A549 (cell line): Measurements from ENCODE around the gene ING5. TPM values are rescaled to one million over a fixed set of nuclear protein-coding genes. Genes with fewer than 3 reads are reported as not detected.

Experiments used
- ATAC-seq, 2 experiments: fragments of 200-7000 bp in 1 of 2; fragments of >200 bp in 1 of 2; cut with Nextera tagmentation in 1 of 2; cut with Tn5 transposase in 1 of 2; 3 replicates each; pipeline versions ENCODE4 v1.8.0 to v1.9.1; 2018 to 2020; ENCODE audit warnings: mild to moderate bottlenecking in 1 of 2, moderate library complexity in 1 of 2
- CTCF ChIA-PET: fragments of 300-600 bp; sonication (Branson Sonifier 250); formaldehyde crosslinking; extraction: SDS; loops from one replicate; lab custom pipeline; 2021; ENCODE audit warnings: antibody characterized with exemption, inconsistent platforms; lab: Yijun Ruan, JAX
- POLR2A ChIA-PET: fragments of 350-600 bp; formaldehyde crosslinking; extraction: SDS; loops from one replicate; lab custom pipeline; 2021; ENCODE audit warnings: antibody characterized with exemption, inconsistent platforms; lab: Yijun Ruan, JAX
- DNase-seq, 2 experiments: peaks; one replicate each; pipeline versions ENCODE4 v3.0.0 to v3.0.0-alpha.2; 2011 to 2016; ENCODE audit warnings: low read depth in 1 of 2, low spot score in 1 of 2
- FAIRE-seq: peaks from 2 replicates; lab custom pipeline; 2011; peaks lifted over from hg19 to GRCh38; lab: Jason Lieb, UNC
- H3K27ac ChIP-seq, 2 experiments: fragments of >200 bp; sonication (Bioruptor Twin); formaldehyde crosslinking; 3 replicates each; pipeline ENCODE4 v1.5.1; 2016 to 2017
- H3K4me1 ChIP-seq: fragments of >200 bp; sonication (Bioruptor Twin); formaldehyde crosslinking; 3 replicates; pipeline ENCODE4 v1.6.1; 2016
- H3K4me2 ChIP-seq: fragments of >200 bp; sonication (Bioruptor Twin); formaldehyde crosslinking; 3 replicates; pipeline ENCODE4 v1.6.1; 2016
- H3K4me3 ChIP-seq: fragments of >200 bp; sonication (Bioruptor Twin); formaldehyde crosslinking; 3 replicates; pipeline ENCODE4 v1.5.1; 2016
- H3K9me3 ChIP-seq: fragments of >200 bp; sonication (Bioruptor Twin); formaldehyde crosslinking; 3 replicates; pipeline ENCODE4 v1.6.1; 2016
- BHLHE40 ChIP-seq: IDR thresholded peaks from 2 replicates; pipeline ENCODE4 v1.6.1; 2012; ENCODE audit warnings: low read depth, low read length, inconsistent platforms
- CHD4 ChIP-seq: fragments of 200-600 bp; sonication (generic); IDR thresholded peaks from 2 replicates; pipeline ENCODE4 v1.6.1; 2016; ENCODE audit warnings: antibody characterized with exemption, mild to moderate bottlenecking, borderline replicate concordance
- CTCF ChIP-seq: fragments of >200 bp; sonication (Bioruptor Twin); formaldehyde crosslinking; IDR thresholded peaks from 3 replicates; pipeline ENCODE4 v1.5.1; 2016
- E2F6 ChIP-seq: IDR thresholded peaks from 2 replicates; pipeline ENCODE4 v1.6.1; 2012; ENCODE audit warnings: low read depth, borderline replicate concordance
- HOXB13 ChIP-seq: fragments of 250-450 bp; sonication (Bioruptor Pico); IDR thresholded peaks from 2 replicates; pipeline ENCODE4 v1.5.0; 2020; ENCODE audit warnings: low read depth, mild to moderate bottlenecking, moderate library complexity
- HOXB5 ChIP-seq: fragments of 250-450 bp; sonication (Bioruptor Pico); IDR thresholded peaks from 2 replicates; pipeline ENCODE4 v1.5.0; 2020; ENCODE audit warnings: mild to moderate bottlenecking, moderate library complexity
- JUN ChIP-seq, 2 experiments: fragments of >200 bp; sonication (Bioruptor Twin); formaldehyde crosslinking; IDR thresholded peaks; 2 replicates in 1 of 2; 3 replicates in 1 of 2; pipeline ENCODE4 v1.6.1; 2016 to 2017
- KDM1A ChIP-seq: fragments of 200-600 bp; sonication (generic); IDR thresholded peaks from 2 replicates; pipeline ENCODE4 v1.6.1; 2016; ENCODE audit warnings: low read depth, mild to moderate bottlenecking
- MYC ChIP-seq: IDR thresholded peaks from 2 replicates; pipeline ENCODE4 v1.6.1; 2012; ENCODE audit warnings: mild to moderate bottlenecking, inconsistent platforms, low read length, improper control_type of control experiment, borderline replicate concordance
- RCOR1 ChIP-seq: fragments of 150-350 bp; IDR thresholded peaks from 2 replicates; pipeline ENCODE4 v1.6.1; 2014; ENCODE audit warnings: antibody characterized with exemption, low read length, low read depth
- RNF2 ChIP-seq: fragments of 200-600 bp; sonication (generic); IDR thresholded peaks from 2 replicates; pipeline ENCODE4 v1.6.1; 2016; ENCODE audit warnings: low read depth, mild to moderate bottlenecking, antibody characterized with exemption, moderate library complexity, borderline replicate concordance
- USF2 ChIP-seq: fragments of 450-650 bp; IDR thresholded peaks from 2 replicates; pipeline ENCODE4 v1.6.1; 2014; ENCODE audit warnings: antibody characterized with exemption
- ZC3H11A ChIP-seq: fragments of 450-650 bp; IDR thresholded peaks from 2 replicates; pipeline ENCODE4 v1.6.1; 2014; ENCODE audit warnings: antibody characterized with exemption, mild to moderate bottlenecking
- WGBS: methylation state at CpG from one replicate; pipeline ENCODE4 v1.1.6; 2017; ENCODE audit errors: missing lambda C conversion rate; 5-methylcytosine and 5-hydroxymethylcytosine counted together
- polyA plus RNA-seq, 4 experiments: library from polyadenylated mRNA; depleted of rRNA in 3 of 4; stranded (reverse); fragments of >200 nt; fragmentation: RNase III in 1 of 4; extraction: RNeasy Plus Mini Kit Qiagen cat#74134 plus additional on column Dnase treatment in 1 of 4; gene quantifications; 2 replicates in 3 of 4; 3 replicates in 1 of 4; pipeline ENCODE4 v1.2.3, GENCODE V29; 2011 to 2017
- TF ChIP-seq, protein P1 (sequence below): fragments of 200-600 bp; sonication (generic); IDR thresholded peaks from 2 replicates; pipeline ENCODE4 v1.6.1; 2016; ENCODE audit warnings: antibody characterized with exemption, mild to moderate bottlenecking, moderate library complexity

The ING5 gene
- polyA plus RNA-seq, 2 of the 4 experiments (the other 2 are of a cell fraction) = 28.6 to 29.6 TPM

GRCh38 chr2:241678307-241678706, 23.5 kb upstream of the ING5 start:
- no peak for ATAC-seq
- Histone ChIP-seq H3K27ac (no peak overlapping the region), H3K4me1 (peaks cover 10% of the 10 kb centered on the region; the same call in 2 of the 3 replicates), H3K9me3 (no peaks in the 10 kb centered on the region), H3K4me2 (no peak overlapping the region), H3K4me3 (no peak overlapping the region)
- no peak for FAIRE-seq
- TF ChIP-seq BHLHE40 = no peak
- TF ChIP-seq USF2 = no peak
- no peak for TF ChIP-seq MYC
- no peak for TF ChIP-seq E2F6
- no peak for TF ChIP-seq CTCF
- no peak for TF ChIP-seq ZC3H11A
- no peak for TF ChIP-seq RNF2
- CTCF ChIA-PET = interaction anchor here (0.8 to 1.3 kb wide), 3 partner anchors 13 to 199 kb away, joined by 3 to 6 read pairs (median 4); no protein-coding TSS in a partner anchor
- 93% methylated on average over 18 of the region's 18 CpGs for WGBS
- POLR2A ChIA-PET = interaction anchor here (1.5 to 1.9 kb wide), 2 partner anchors 8 to 24 kb away, joined by 4 read pairs; partner anchors contain the start of genes DTYMK and ING5
- DNase-seq = no peak

- no peaks in the 10 kb centered on the region for H3K9me3 ChIP-seq
- CTCF ChIA-PET = interaction anchor here (0.8 to 1.3 kb wide), 4 partner anchors 14 to 198 kb away, joined by 3 to 6 read pairs (median 4); partner anchors contain the start of gene ING5
- H3K27ac ChIP-seq = no peak overlapping the region
- POLR2A ChIA-PET = interaction anchor here (1.5 to 1.9 kb wide), 2 partner anchors 8 to 23 kb away, joined by 4 read pairs; partner anchors contain the start of genes DTYMK and ING5
- peaks cover 10% of the 10 kb centered on the region; the same call in 2 of the 3 replicates for H3K4me1 ChIP-seq
- TF ChIP-seq JUN (IDR thresholded peaks at IDR 0.05) = no peak
- TF ChIP-seq CHD4 = no peak
- no peak for TF ChIP-seq RCOR1
- TF ChIP-seq, protein P1, sequence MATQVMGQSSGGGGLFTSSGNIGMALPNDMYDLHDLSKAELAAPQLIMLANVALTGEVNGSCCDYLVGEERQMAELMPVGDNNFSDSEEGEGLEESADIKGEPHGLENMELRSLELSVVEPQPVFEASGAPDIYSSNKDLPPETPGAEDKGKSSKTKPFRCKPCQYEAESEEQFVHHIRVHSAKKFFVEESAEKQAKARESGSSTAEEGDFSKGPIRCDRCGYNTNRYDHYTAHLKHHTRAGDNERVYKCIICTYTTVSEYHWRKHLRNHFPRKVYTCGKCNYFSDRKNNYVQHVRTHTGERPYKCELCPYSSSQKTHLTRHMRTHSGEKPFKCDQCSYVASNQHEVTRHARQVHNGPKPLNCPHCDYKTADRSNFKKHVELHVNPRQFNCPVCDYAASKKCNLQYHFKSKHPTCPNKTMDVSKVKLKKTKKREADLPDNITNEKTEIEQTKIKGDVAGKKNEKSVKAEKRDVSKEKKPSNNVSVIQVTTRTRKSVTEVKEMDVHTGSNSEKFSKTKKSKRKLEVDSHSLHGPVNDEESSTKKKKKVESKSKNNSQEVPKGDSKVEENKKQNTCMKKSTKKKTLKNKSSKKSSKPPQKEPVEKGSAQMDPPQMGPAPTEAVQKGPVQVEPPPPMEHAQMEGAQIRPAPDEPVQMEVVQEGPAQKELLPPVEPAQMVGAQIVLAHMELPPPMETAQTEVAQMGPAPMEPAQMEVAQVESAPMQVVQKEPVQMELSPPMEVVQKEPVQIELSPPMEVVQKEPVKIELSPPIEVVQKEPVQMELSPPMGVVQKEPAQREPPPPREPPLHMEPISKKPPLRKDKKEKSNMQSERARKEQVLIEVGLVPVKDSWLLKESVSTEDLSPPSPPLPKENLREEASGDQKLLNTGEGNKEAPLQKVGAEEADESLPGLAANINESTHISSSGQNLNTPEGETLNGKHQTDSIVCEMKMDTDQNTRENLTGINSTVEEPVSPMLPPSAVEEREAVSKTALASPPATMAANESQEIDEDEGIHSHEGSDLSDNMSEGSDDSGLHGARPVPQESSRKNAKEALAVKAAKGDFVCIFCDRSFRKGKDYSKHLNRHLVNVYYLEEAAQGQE = no peak
- TF ChIP-seq HOXB5 (CRISPR knock-in tag) = no peak
- no peak for TF ChIP-seq HOXB13 (CRISPR knock-in tag)
- TF ChIP-seq ZC3H11A = no peak
- no peak for TF ChIP-seq KDM1A
- TF ChIP-seq, all 56 proteins: peak for 0
- no peak overlapping the region for H3K4me2 ChIP-seq
- no peak overlapping the region for H3K4me3 ChIP-seq
- no peak for ATAC-seq
- FAIRE-seq = no peak
- DNase-seq = no peak
- 93% methylated on average over 20 of the region's 22 CpGs for WGBS
Observed at GRCh38 chr2:241678784-241679540, 22.9 kb upstream of the ING5 start.
